Adrenal gland (tissue), 5 donors: ENCODE measurements around the gene RHPN2.
"Not testable (repeated sequence)": the region's sequence is repeated elsewhere in the genome, so short reads cannot be mapped to it uniquely, and the experiment has no call there.

ENCODE experiments used
- POLR2A ChIP-seq, 2 donors: fragments of 450-650 bp; IDR thresholded peaks; one replicate each; pipeline ENCODE4 v1.6.1; 2017; ENCODE audit warnings: antibody characterized with exemption in 2 of 2, mild to moderate bottlenecking in 2 of 2, moderate library complexity in 1 of 2
- TF ChIP-seq, protein P1 (sequence below), 6 experiments: fragments of 450-650 bp in 4 of 6; fragments of 200-600 bp in 2 of 6; sonication (generic) in 1 of 6; IDR thresholded peaks; 1 replicate in 5 of 6; 2 replicates in 1 of 6; pipeline versions ENCODE4 v1.5.1 to v1.8.0; 2016 to 2021; ENCODE audit warnings: antibody characterized with exemption in 6 of 6, mild to moderate bottlenecking in 2 of 6, moderate library complexity in 1 of 6
- donor health status: DM: no; HTN: no; CAD: no.

DNA sequence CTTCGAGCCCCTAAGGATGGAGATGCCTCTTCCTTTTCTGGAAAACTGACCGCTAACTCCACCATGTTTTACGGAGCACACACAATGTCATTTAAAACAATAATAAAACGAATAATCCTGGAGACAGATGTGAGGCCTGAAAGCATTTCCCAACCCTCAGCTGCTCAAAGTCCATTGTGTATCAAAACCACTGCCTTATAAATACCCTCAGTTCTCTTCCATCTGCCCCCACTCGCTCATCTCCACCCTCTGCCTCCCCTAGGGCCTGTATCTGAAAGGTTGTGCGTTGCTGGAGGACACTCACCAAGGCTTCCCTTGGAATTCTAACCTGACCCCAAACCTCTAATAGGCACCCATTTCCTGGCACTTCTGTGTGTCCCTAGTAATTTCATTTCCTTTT, 82.2 kb downstream of the RHPN2 start:
- TF ChIP-seq, protein P1, sequence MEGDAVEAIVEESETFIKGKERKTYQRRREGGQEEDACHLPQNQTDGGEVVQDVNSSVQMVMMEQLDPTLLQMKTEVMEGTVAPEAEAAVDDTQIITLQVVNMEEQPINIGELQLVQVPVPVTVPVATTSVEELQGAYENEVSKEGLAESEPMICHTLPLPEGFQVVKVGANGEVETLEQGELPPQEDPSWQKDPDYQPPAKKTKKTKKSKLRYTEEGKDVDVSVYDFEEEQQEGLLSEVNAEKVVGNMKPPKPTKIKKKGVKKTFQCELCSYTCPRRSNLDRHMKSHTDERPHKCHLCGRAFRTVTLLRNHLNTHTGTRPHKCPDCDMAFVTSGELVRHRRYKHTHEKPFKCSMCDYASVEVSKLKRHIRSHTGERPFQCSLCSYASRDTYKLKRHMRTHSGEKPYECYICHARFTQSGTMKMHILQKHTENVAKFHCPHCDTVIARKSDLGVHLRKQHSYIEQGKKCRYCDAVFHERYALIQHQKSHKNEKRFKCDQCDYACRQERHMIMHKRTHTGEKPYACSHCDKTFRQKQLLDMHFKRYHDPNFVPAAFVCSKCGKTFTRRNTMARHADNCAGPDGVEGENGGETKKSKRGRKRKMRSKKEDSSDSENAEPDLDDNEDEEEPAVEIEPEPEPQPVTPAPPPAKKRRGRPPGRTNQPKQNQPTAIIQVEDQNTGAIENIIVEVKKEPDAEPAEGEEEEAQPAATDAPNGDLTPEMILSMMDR (IDR thresholded peaks at IDR 0.05), result not testable (repeated sequence)
- TF ChIP-seq POLR2A (IDR thresholded peaks at IDR 0.05), result not testable (repeated sequence)
